Mucosa of descending colon (tissue), 3 donors: ENCODE measurements around the gene ADAMTS8. TPM values are rescaled to one million over a fixed set of nuclear protein-coding genes. Genes with fewer than 3 reads are reported as not detected.

Experiments used
- ATAC-seq: fragments of 200-7000 bp; cut with Tn5 transposase; one replicate; pipeline ENCODE4 v1.9.1; 2020; ENCODE audit warnings: mild to moderate bottlenecking, moderate library complexity
- DNase-seq, 3 donors: peaks; one replicate each; pipeline ENCODE4 v3.0.0-alpha.2; 2020
- H3K36me3 ChIP-seq: fragments of 200-600 bp; one replicate; pipeline ENCODE4 v1.8.0; 2021; ENCODE audit warnings: low read depth, mild to moderate bottlenecking
- H3K4me1 ChIP-seq: fragments of 200-600 bp; one replicate; pipeline ENCODE4 v1.8.0; 2021; ENCODE audit warnings: low read depth, mild to moderate bottlenecking
- H3K4me3 ChIP-seq: fragments of 200-600 bp; one replicate; pipeline ENCODE4 v1.8.0; 2021; ENCODE audit warnings: mild to moderate bottlenecking
- H3K9me3 ChIP-seq: fragments of 200-600 bp; one replicate; pipeline ENCODE4 v1.8.0; 2021; ENCODE audit warnings: mild to moderate bottlenecking
- intact Hi-C, 2 donors: fragments of 100-400 bp; cut with DNase I in 1 of 2; cut with micrococcal nuclease in 1 of 2; formaldehyde crosslinking; loops; one replicate each; pipeline versions ENCODE4 v1.11.0 to v1.11.1; 2022; cut with DNase I, micrococcal nuclease
- total RNA-seq, 3 donors: library from RNA; stranded (reverse); fragmentation: NEBNext Ultra II Directional in 2 of 3; extraction: Animal tissue kit (Norgen Biotek cat#: 25700) in 2 of 3; gene quantifications; one replicate each; pipeline versions ENCODE4 v1.2.1 to v1.2.4, GENCODE V29; 2021 to 2023
- TF ChIP-seq, protein P1 (sequence below): fragments of 200-600 bp; IDR thresholded peaks from one replicate; pipeline ENCODE4 v1.8.0; 2022; ENCODE audit warnings: antibody characterized with exemption, mild to moderate bottlenecking
- donor health status: DM: no; HTN: no; CAD: no; lungs with moderate emphysema.
- donor health status: DM: no; HTN: no; CAD: no.
- donor health status: DM: no; HTN: yes; CAD: no.

ADAMTS8 gene
- total RNA-seq, 3 donors from 2014 or later: 0.38 to 10.5 (median 2.6) TPM

DNA sequence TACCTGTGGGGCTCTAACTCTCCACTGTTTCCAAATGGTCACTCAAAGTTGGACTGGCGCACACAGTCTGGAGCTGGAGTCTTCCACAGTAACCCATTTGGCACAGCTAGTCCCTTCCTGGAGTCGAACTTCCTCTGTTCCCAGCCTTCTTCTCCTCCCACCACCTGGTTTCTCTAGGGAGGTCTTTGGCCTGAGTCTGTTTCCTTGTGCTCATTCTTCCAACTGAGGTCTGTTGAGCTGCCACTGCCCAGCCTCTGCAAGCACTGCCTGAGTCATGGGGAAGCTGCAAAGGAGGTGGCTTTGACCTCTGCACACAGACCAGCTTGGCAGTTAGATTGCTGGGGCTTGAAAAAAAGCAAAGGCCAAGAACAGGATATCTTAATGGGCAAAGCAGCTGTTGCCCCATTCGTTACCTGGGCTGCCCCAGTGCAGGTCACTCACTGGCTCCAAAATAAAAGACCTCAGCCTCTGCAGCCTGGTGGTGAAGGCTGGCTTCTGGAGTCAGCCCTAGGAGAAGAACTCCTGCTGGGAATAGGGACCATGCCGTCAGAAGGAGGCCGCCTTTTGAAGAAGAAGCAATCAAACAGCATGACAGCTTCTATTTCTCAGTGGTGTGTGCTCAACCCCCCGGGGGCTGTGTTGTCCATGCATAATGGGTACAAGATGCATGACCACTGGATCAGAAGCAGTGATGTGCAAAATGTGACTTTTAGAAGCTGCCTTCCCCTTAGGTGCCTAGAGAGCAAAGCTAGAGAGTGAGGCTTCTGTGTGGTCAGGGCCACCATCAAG lies 23.0 kb upstream of the ADAMTS8 start:
- no peaks in the 10 kb centered on the region for H3K36me3 ChIP-seq
- peak in 2 of 3 donors; percentile 25 to 43 for DNase-seq
- H3K4me1 ChIP-seq: peaks cover 9% of the 10 kb centered on the region
- no peaks in the 10 kb centered on the region for H3K9me3 ChIP-seq
- peak; percentile 47 for ATAC-seq
- intact Hi-C loops: no loop called here
- TF ChIP-seq, protein P1, sequence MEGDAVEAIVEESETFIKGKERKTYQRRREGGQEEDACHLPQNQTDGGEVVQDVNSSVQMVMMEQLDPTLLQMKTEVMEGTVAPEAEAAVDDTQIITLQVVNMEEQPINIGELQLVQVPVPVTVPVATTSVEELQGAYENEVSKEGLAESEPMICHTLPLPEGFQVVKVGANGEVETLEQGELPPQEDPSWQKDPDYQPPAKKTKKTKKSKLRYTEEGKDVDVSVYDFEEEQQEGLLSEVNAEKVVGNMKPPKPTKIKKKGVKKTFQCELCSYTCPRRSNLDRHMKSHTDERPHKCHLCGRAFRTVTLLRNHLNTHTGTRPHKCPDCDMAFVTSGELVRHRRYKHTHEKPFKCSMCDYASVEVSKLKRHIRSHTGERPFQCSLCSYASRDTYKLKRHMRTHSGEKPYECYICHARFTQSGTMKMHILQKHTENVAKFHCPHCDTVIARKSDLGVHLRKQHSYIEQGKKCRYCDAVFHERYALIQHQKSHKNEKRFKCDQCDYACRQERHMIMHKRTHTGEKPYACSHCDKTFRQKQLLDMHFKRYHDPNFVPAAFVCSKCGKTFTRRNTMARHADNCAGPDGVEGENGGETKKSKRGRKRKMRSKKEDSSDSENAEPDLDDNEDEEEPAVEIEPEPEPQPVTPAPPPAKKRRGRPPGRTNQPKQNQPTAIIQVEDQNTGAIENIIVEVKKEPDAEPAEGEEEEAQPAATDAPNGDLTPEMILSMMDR: no peak
- no peak overlapping the region for H3K4me3 ChIP-seq

DNA sequence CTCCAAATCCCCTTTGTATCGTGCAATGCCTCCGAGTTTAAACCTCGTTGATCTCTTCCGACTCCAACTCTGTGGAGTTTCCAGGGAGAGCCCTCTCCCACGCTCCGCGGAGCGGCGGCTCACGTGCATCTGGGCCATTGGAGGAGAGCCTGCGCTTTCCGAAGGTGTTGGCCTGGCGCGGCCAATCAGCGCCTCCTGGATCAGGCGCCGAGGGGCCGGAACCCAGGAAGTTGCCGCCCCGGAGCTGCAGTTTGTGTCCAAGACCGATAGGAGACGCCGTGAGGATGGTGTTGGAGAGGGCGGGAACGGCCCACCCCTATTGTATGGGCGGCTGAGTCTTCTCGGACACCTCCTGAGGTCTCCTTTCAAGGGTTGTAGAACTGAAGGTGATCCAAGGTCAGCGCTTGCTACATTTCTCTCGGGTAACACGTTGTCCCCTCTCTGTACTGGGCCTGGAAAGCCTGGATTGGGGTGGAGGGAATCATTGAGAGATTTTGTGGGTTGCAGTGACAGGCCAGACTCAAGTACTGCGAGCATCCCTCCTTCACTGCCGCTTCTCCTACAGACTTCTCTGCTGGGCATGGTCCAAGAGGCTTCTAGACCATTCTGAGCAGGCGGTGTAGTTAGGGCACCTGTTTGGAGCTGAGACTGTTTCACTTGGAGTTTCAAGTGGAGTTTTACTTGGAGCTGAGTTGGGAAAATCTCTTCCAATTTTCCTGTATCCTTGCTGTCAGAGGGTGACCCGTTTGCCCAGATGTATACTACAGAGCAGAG lies 21.8 kb upstream of the ADAMTS8 start:
- intact Hi-C loops: no loop called here
- Histone ChIP-seq H3K4me1 (peaks cover 9% of the 10 kb centered on the region), H3K9me3 (no peaks in the 10 kb centered on the region), H3K36me3 (no peaks in the 10 kb centered on the region), H3K4me3 (no peak overlapping the region)
- TF ChIP-seq, protein P1: peak; percentile 39
- DNase-seq (peak; percentile 67 to 86 (median 84)), ATAC-seq (peak; percentile 82)

DNA sequence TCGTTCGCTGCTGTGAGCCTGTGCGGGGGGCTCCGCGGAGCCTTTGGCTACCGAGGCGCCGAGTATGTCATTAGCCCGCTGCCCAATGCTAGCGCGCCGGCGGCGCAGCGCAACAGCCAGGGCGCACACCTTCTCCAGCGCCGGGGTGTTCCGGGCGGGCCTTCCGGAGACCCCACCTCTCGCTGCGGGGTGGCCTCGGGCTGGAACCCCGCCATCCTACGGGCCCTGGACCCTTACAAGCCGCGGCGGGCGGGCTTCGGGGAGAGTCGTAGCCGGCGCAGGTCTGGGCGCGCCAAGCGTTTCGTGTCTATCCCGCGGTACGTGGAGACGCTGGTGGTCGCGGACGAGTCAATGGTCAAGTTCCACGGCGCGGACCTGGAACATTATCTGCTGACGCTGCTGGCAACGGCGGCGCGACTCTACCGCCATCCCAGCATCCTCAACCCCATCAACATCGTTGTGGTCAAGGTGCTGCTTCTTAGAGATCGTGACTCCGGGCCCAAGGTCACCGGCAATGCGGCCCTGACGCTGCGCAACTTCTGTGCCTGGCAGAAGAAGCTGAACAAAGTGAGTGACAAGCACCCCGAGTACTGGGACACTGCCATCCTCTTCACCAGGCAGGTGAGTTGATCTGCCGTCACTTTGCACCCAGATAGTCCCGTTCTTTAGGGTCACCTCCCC lies 21.0 kb upstream of the ADAMTS8 start:
- intact Hi-C loops: no loop called here
- Histone ChIP-seq H3K4me1 (peaks cover 9% of the 10 kb centered on the region), H3K4me3 (peak overlapping the region; percentile 3), H3K9me3 (no peaks in the 10 kb centered on the region), H3K36me3 (no peaks in the 10 kb centered on the region)
- TF ChIP-seq, protein P1: no peak
- DNase-seq (peak in 1 of 3 donors; percentile 52), ATAC-seq (peak; percentile 14)

DNA sequence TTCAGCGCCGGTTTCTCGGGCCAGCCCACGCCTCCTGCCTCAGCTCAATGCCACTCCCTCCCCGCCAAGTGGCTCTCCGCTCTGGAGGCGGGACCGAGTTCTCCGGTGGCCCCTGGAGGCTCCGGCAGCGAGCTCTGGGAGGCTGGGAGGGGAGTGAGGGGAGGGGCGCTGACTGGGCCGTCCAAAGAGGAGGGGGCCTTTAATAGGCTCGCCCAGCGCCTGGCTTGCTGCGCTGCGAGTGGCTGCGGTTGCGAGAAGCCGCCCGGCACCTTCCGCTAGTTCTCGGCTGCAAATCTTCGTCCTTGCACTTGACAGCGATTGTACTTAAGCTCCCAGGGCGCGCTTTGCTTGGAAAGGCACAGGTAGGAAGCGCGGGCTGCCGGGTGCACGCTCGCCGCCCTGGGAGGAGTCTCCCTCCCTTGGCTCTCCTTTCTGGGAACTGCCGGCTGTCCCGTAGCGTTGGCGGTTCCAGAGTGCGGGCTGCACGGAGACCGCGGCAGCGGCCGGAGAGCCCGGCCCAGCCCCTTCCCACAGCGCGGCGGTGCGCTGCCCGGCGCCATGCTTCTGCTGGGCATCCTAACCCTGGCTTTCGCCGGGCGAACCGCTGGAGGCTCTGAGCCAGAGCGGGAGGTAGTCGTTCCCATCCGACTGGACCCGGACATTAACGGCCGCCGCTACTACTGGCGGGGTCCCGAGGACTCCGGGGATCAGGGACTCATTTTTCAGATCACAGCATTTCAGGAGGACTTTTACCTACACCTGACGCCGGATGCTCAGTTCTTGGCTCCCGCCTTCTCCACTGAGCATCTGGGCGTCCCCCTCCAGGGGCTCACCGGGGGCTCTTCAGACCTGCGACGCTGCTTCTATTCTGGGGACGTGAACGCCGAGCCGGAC lies 20.3 kb upstream of the ADAMTS8 start, which contains the start of gene ADAMTS15:
Gene ADAMTS15 (plus strand): TSS at position 230 of the 894 bp plus-strand sequence. CDS start 329 bp downstream, at position 559.
- Histone ChIP-seq H3K4me1 (peaks cover 9% of the 10 kb centered on the region), H3K9me3 (no peaks in the 10 kb centered on the region), H3K4me3 (peak within 1 kb of the TSS; percentile 3), H3K36me3 (no peaks in the 10 kb centered on the region)
- intact Hi-C loops: no loop called here
- TF ChIP-seq, protein P1: no peak
- peak; percentile 69 to 89 (median 83) for DNase-seq
- ATAC-seq: peak; percentile 82

DNA sequence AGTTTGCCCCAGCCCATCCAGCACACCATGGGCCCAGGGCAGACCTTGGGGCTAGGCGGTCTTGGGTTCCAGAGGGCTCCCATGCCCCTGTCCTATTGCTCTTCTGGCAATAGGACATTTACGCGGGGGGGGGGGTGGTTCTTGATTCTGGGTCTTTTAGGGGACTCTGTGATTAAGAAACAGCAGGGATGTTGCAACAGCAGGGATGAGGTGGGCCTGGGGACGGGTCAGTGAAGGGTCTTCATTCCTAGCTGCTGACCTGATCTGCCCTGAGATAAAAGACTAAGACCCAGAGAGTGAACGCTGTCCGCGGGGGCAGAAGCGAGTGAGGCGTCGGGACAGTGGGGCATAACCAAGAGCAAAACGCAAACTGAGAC lies 19.6 kb upstream of the ADAMTS8 start:
- no peaks in the 10 kb centered on the region for H3K36me3 ChIP-seq
- intact Hi-C loops: no loop called here
- H3K4me1 ChIP-seq: peaks cover 9% of the 10 kb centered on the region
- DNase-seq: no peak
- H3K9me3 ChIP-seq: no peaks in the 10 kb centered on the region
- H3K4me3 ChIP-seq: no peak overlapping the region
- no peak for ATAC-seq
- TF ChIP-seq, protein P1: no peak
